H1 (cell line): ENCODE measurements around the gene IKZF1. TPM values are rescaled to one million over a fixed set of nuclear protein-coding genes. Genes with fewer than 3 reads are reported as not detected.

ENCODE experiments used
- FOSL1 ChIP-seq: IDR thresholded peaks from 2 replicates; pipeline ENCODE4 v1.6.1; 2011; ENCODE audit warnings: mild to moderate bottlenecking, low read depth, low read length, moderate library complexity; ENCODE audit not compliant: insufficient read depth
- TBP ChIP-seq: IDR thresholded peaks from 2 replicates; pipeline ENCODE4 v1.6.1; 2011; ENCODE audit warnings: low read depth, low read length, improper control_type of control experiment
- polyA plus RNA-seq, 7 experiments: library from polyadenylated mRNA; depleted of rRNA in 3 of 7; stranded (reverse) in 5 of 7; unstranded in 2 of 7; fragments of >200 nt in 5 of 7; fragments of 200-250 nt in 2 of 7; gene quantifications; 1 replicate in 5 of 7; 2 replicates in 1 of 7; 4 replicates in 1 of 7; pipeline versions ENCODE4 v1.2.1 to v1.2.3, GENCODE V29; 2011 to 2013; ENCODE audit warnings: missing spikeins in 2 of 7, mixed read lengths in 2 of 7
- total RNA-seq: library from RNA; stranded (reverse); fragmentation: NEBNext Ultra II Directional; extraction: Animal tissue kit (Norgen Biotek cat#: 25700); gene quantifications from 2 replicates; pipeline ENCODE4 v1.2.1, GENCODE V29; 2021

IKZF1 gene
- total and polyA plus RNA-seq, 2 of the 8 experiments (the other 6 are each of a cell fraction or from before 2014, with no cell fraction given) = 0.74 to 1.5 TPM

DNA sequence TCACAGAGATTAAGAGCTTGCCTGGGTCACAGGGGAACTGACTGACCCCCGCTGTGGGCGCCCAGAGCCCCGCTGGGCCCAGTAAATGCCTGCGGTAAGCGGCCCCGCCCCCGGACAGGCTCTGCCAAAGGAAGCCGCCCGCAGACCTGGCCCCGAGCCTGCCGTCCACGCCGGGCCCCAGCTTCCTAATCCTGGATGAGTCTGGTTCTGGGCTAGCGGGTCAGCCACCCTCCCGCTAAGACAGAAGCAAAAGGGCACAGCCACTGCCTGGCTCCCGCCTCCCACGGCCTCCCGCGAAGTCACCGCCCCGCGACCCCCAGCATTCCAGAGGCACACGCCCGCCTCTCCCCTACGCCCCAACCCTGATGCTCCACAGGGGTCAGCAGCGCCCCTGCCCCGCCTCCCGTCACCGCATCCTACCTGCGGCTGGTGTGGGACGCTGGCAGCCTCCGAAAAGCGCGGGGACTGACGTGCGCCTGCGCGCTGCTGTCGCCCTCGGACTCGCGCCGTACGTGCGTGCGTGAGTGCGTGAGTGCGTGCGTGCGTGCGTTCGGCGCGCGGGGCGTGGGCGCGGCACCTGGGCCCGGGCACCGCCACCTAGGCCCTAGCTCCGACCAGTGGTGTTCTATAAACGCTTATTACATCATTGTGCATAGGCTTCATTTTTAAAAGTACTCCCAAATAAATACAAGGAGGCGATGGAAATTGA, 145.5 kb downstream of the IKZF1 start, which contains the start of gene FIGNL1 (continued):
- TF ChIP-seq FOSL1 (no peak), TBP (no peak)
